HG03103 (cell line): ENCODE results near the gene SLC5A11.

Experiments
- ATAC-seq: cut with Tn5 transposase; IDR thresholded peaks from one replicate; pipeline ENCODE4 v1.9.1; 2021; ENCODE audit warnings: low read depth; ENCODE audit not compliant: unreplicated experiment

Gene SLC5A11

DNA sequence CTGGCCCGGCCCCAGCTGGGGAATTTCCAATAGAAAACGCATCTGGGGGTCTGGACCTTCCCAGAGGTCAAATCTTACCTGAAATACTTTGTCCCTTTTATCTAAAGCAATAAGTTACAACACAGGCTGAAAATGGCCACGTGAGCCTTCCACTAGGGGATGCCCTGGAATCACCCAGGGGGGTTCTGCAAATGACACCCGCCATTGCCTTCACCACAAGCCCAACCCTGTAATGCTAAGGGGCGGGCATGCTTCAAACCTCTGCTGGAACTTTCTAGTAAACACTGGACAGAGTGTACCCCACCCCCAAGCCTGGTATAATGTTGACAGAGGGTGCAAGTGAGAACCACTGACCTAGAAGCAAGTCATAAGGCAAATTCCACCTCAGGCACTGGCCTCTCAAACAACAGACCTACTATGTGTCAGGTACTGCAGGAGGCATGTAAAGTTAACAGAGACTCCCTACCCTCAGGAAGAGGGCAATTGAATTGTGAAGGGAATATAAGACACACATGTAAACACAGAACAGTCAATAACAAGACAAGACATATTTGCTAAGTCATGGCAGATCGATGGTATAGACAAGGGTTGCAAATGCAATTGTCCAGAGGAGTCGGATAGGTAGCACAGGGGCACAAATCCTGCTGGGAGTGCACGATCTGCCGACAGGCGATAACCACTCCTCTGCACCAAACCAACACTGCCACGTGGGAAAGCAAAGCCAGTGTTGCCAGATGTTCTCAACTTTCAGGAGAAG, 110.4 kb downstream of the SLC5A11 start:
- ATAC-seq, result no peak

DNA sequence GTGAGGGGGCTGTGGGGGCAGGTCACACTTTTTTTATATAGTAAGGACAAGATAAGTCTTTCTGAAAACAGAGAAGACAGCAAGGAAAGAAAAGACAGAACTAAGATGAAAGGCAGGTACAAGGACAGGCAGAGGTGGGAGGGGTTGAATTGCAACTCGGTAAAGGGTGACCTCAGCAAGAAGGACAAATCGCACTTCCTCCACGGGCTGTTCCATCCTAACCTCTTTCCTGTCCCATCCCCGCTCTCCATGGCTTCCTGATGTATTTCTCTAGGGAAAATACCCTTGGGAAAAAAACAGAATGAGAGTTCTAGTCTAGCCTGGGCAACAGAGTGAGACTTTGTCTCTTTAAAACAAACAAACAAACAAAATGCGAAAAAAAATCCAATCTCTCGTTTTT, 112.1 kb downstream of the SLC5A11 start:
- no peak for ATAC-seq
